Upper lobe of left lung (tissue), 6 donors: Measurements from ENCODE around the gene B3GAT1. TPM values are rescaled to one million over a fixed set of nuclear protein-coding genes. Genes with fewer than 3 reads are reported as not detected.

Experiments
- ATAC-seq, 2 donors: fragments of 200-7000 bp; cut with Tn5 transposase; one replicate each; pipeline ENCODE4 v1.9.1; 2022; ENCODE audit warnings: mild to moderate bottlenecking in 2 of 2, moderate library complexity in 2 of 2; ENCODE audit not compliant: low FRiP score in 2 of 2
- DNase-seq, 2 donors: peaks; one replicate each; pipeline ENCODE4 v3.0.0-alpha.2; 2019 to 2020
- H3K27ac ChIP-seq, 4 donors: fragments of 200-600 bp; sonication (generic); one replicate each; pipeline ENCODE4 v1.5.1; 2016 to 2019
- H3K27me3 ChIP-seq, 4 donors: fragments of 200-600 bp; sonication (generic); one replicate each; pipeline ENCODE4 v1.5.1; 2017 to 2019
- H3K36me3 ChIP-seq, 4 donors: fragments of 200-600 bp; sonication (generic); one replicate each; pipeline ENCODE4 v1.5.1; 2016 to 2019
- H3K4me1 ChIP-seq, 4 donors: fragments of 200-600 bp; sonication (generic); one replicate each; pipeline ENCODE4 v1.5.1; 2018 to 2019
- H3K4me3 ChIP-seq, 4 donors: fragments of 200-600 bp; sonication (generic); one replicate each; pipeline ENCODE4 v1.5.1; 2017 to 2019; ENCODE audit warnings: mild to moderate bottlenecking in 2 of 4, moderate library complexity in 1 of 4
- H3K9me3 ChIP-seq, 4 donors: fragments of 200-600 bp; sonication (generic); one replicate each; pipeline ENCODE4 v1.5.1; 2018 to 2019
- CTCF ChIP-seq, 6 experiments: fragments of 450-650 bp in 4 of 6; fragments of 200-600 bp in 2 of 6; sonication (generic) in 2 of 6; IDR thresholded peaks; one replicate each; pipeline ENCODE4 v1.5.1; 2016 to 2019; ENCODE audit warnings: antibody characterized with exemption in 6 of 6
- EP300 ChIP-seq, 4 donors: sonication (generic); formaldehyde crosslinking; IDR thresholded peaks; one replicate each; pipeline ENCODE4 v1.5.1; 2017; ENCODE audit warnings: antibody characterized with exemption in 4 of 4, control low read depth in 2 of 4
- POLR2A ChIP-seq, 4 donors: fragments of 450-650 bp; IDR thresholded peaks; one replicate each; pipeline ENCODE4 v1.5.1; 2016 to 2017; ENCODE audit warnings: antibody characterized with exemption in 4 of 4, mild to moderate bottlenecking in 2 of 4
- POLR2AphosphoS5 ChIP-seq, 2 donors: sonication (generic); formaldehyde crosslinking; IDR thresholded peaks; one replicate each; pipeline ENCODE4 v1.5.1; 2017; ENCODE audit warnings: antibody characterized with exemption in 2 of 2
- WGBS, 2 donors: methylation state at CpG; one replicate each; pipeline ENCODE4 v1.1.5; 2017 to 2018; 5-methylcytosine and 5-hydroxymethylcytosine counted together
- total RNA-seq, 6 donors: library from RNA; depleted of rRNA in 4 of 6; stranded (reverse); fragments of >200 nt in 4 of 6; gene quantifications; one replicate each; pipeline versions ENCODE4 v1.1.0 to v1.2.1, GENCODE V29; 2016 to 2021
- donor health status: DM: no; HTN: no; CAD: no; lungs with moderate emphysema.
- donor health status: DM: no; HTN: yes; CAD: no; lungs with severe emphysema.

Gene B3GAT1
- total RNA-seq, 6 donors from 2014 or later, result under 0.01 to 2.7 (median 1.2) TPM

DNA sequence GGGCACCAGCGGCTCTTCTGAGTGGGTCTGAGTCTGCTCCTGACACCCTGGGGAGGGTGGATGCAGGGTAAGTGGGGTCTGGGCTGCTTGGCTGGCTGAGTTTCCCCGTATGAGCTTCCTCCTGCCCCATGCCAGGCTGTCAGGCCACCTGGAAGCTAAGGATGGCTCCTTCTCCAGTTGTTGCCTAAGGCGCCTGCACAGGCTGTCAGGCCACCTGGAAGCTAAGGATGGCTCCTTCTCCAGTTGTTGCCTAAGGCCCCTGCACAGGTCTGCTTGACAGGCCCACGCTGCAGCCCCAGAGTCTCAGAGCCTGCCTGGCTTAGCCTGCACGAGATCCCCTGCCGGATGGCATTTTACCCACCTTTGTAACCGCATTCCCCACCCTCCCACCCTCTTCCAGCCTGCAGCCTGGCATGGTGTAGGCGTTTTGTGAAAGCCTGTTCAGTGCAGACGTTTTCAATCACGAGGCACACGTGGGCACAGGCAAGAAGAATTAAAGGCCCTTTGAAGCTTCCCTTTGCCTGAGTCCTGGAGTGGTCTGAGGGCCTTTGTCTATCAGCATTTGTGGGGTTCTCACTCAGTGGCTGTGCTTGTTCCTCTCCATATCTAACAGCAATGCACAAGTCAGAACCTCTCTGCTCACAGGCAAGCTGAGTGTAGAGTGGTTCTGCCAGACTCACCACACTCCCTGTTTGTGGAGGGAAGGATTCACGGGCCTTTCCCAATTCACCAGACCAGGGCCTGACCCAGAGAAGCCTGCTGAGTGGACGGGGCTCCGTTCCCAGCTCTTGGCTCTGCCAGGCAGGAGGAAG, 40.2 kb upstream of the B3GAT1 start:
- Histone ChIP-seq H3K4me1 (no peaks in the 10 kb centered on the region), H3K27ac (no peak overlapping the region), H3K27me3 (no peaks in the 10 kb centered on the region), H3K9me3 (peaks cover 0 to 9% (median 5%) of the 10 kb centered on the region in 4 donors), H3K4me3 (no peak overlapping the region), H3K36me3 (no peaks in the 10 kb centered on the region)
- WGBS, 2 donors, result 62 to 71% methylated on average over 11 to 14 of the region's 14 CpGs
- ATAC-seq (no peak), DNase-seq (no peak)
- no peak for TF ChIP-seq EP300 (IDR thresholded peaks at IDR 0.05)
- TF ChIP-seq POLR2A (IDR thresholded peaks at IDR 0.05), result no peak
- no peak for TF ChIP-seq CTCF (IDR thresholded peaks at IDR 0.05)
- no peak for TF ChIP-seq POLR2AphosphoS5 (IDR thresholded peaks at IDR 0.05)

DNA sequence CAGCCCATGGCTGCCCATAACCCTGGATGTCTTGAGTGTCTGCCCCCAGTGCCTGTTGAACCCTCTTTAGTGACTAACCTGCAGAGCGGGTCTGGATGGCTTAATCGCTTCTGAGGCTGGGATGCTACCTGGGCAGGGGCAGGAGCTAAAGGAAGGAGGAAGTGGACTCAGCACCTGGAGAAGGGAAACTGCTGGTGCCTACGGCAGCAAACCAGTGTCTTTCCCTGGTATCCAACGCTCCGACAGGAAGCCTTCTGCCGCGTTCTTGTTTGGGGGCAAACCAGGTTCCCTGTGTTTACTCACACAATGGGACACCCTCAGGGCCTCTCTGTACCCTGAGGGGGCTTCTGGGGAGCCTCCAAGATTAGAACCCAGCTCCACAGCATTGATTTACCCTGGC, 38.1 kb upstream of the B3GAT1 start:
- Histone ChIP-seq H3K27me3 (no peaks in the 10 kb centered on the region), H3K4me1 (no peaks in the 10 kb centered on the region), H3K27ac (no peak overlapping the region), H3K4me3 (no peak overlapping the region), H3K9me3 (no peaks in the 10 kb centered on the region), H3K36me3 (no peaks in the 10 kb centered on the region)
- ATAC-seq (no peak), DNase-seq (no peak)
- WGBS, 2 donors, result 87 to 90% methylated on average over 2 to 7 of the region's 7 CpGs
- no peak for TF ChIP-seq CTCF (IDR thresholded peaks at IDR 0.05)
- no peak for TF ChIP-seq POLR2A (IDR thresholded peaks at IDR 0.05)
- TF ChIP-seq POLR2AphosphoS5 (IDR thresholded peaks at IDR 0.05), result no peak
- TF ChIP-seq EP300 (IDR thresholded peaks at IDR 0.05), result no peak

DNA sequence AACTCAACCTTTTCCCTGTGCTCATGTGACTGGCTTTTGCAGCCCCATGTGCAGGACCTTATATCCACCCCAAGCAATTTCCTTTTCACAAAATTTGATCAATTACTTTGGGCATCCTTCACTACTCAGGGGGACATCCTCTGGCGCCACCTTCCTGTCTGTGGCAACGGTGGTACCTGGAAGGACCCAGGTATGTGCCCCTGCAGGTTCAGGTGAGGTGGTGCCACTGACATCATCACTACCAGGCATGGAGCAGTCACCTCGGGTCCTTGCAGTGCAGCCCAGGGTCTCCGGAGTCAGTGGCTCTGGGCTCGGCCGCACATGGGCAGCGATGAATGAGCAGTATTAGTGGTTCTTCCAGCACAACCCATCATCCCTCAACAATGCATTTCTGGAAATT, 37.7 kb upstream of the B3GAT1 start:
- ATAC-seq (no peak), DNase-seq (no peak)
- Histone ChIP-seq H3K4me1 (no peaks in the 10 kb centered on the region), H3K27me3 (no peaks in the 10 kb centered on the region), H3K27ac (no peak overlapping the region), H3K9me3 (no peaks in the 10 kb centered on the region), H3K36me3 (no peaks in the 10 kb centered on the region), H3K4me3 (no peak overlapping the region)
- no peak for TF ChIP-seq EP300 (IDR thresholded peaks at IDR 0.05)
- no peak for TF ChIP-seq POLR2AphosphoS5 (IDR thresholded peaks at IDR 0.05)
- no peak for TF ChIP-seq POLR2A (IDR thresholded peaks at IDR 0.05)
- TF ChIP-seq CTCF (IDR thresholded peaks at IDR 0.05), result no peak
- 57 to 75% methylated on average over 3 to 7 of the region's 7 CpGs for WGBS, 2 donors

GRCh38 chr11:134449051-134449450, 37.0 kb upstream of the B3GAT1 start:
- Histone ChIP-seq H3K4me3 (no peak overlapping the region), H3K27me3 (no peaks in the 10 kb centered on the region), H3K36me3 (no peaks in the 10 kb centered on the region), H3K4me1 (no peaks in the 10 kb centered on the region), H3K9me3 (no peaks in the 10 kb centered on the region), H3K27ac (no peak overlapping the region)
- no peak for DNase-seq
- no peak for ATAC-seq
- 85 to 89% methylated on average over 1 of the region's 1 CpG for WGBS, 2 donors
- TF ChIP-seq CTCF (IDR thresholded peaks at IDR 0.05) (no peak), POLR2AphosphoS5 (IDR thresholded peaks at IDR 0.05) (no peak), EP300 (IDR thresholded peaks at IDR 0.05) (no peak), POLR2A (IDR thresholded peaks at IDR 0.05) (no peak)

DNA sequence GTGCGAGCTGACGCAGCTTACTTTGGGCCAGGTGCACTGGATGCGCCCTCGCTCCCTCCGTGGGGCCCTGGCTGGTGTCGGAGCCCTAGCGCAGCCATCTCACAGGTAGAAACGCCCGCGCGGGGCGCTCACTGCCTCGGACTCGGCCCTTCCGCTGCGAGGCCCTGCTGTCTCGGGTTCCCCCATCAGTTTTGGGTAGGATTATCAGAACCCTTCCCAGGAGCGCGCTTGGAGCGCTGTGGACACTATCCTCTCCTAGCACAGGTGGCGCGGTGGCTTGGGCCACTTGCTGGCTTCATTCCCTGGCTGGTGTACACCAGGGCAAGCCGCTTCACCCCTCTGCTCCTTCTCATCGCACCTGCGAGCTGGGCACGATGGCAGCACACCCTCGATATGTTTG, 35.7 kb upstream of the B3GAT1 start:
- Histone ChIP-seq H3K27ac (no peak overlapping the region), H3K27me3 (no peaks in the 10 kb centered on the region), H3K4me1 (no peaks in the 10 kb centered on the region), H3K9me3 (no peaks in the 10 kb centered on the region), H3K4me3 (no peak overlapping the region), H3K36me3 (no peaks in the 10 kb centered on the region)
- TF ChIP-seq POLR2A (IDR thresholded peaks at IDR 0.05), result no peak
- no peak for TF ChIP-seq POLR2AphosphoS5 (IDR thresholded peaks at IDR 0.05)
- no peak for TF ChIP-seq EP300 (IDR thresholded peaks at IDR 0.05)
- no peak for TF ChIP-seq CTCF (IDR thresholded peaks at IDR 0.05)
- WGBS, 2 donors, result 90 to 91% methylated on average over 26 to 27 of the region's 27 CpGs
- peak in 1 of 2 donors; percentile 76 for DNase-seq
- ATAC-seq, result no peak
